ENCODE measurements around the gene TMEFF2.

TMEFF2 gene

GRCh38 chr2:192059266-192059665 is 135.5 kb downstream of the TMEFF2 start:
- DNase-seq, result peak in 1 of 2 experiments; percentile 4

GRCh38 chr2:192053921-192054320 is 140.8 kb downstream of the TMEFF2 start:
- DNase-seq, result peak; percentile 68 to 91

GRCh38 chr2:192051533-192051932 is 143.2 kb downstream of the TMEFF2 start:
- DNase-seq, result peak; percentile 65 to 88

GRCh38 chr2:192049362-192049761 is 145.4 kb downstream of the TMEFF2 start:
- DNase-seq, result no peak

GRCh38 chr2:192047315-192048107 is 147.2 kb downstream of the TMEFF2 start:
- no peak for DNase-seq

DNA sequence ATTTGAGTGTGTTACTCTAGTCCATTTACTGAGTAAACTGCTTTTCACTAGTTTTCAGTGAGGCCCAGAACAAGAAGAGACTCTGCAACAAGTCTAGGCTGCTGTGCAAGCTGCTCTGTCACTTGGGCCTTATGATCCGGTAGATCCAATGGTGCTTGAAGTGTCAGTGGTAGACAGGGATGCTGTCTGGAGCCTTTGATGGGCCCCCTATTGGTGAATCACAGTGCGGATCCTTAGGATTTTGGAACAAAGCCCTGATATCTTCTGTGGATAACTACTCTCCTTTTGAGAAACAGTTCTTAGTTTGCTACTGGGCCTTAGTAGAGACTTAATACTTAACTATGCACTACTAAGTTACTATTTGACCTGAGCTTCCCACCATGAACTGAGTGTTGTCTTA is 150.2 kb downstream of the TMEFF2 start:
- no peak for DNase-seq

GRCh38 chr2:192043216-192043870 is 151.4 kb downstream of the TMEFF2 start:
- no peak for DNase-seq

DNA sequence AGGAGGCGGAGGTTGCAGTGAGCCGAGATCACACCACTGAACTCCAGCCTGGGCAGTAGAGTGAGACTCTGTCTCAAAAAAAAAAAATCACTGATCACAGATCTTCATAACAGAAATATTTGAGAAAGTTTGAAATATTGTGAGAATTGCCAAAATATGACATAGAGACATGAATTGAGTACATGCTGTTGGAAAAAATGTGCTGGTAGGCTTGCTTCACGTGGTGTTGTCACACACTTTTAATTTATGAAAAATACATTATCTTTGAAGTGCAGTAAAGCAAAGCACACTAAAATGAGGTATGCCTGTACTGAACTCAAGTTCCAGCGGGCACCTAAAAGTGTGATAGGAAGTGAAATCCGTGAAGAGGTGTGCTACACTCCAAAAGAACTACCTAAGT is 152.6 kb downstream of the TMEFF2 start:
- no peak for DNase-seq

DNA sequence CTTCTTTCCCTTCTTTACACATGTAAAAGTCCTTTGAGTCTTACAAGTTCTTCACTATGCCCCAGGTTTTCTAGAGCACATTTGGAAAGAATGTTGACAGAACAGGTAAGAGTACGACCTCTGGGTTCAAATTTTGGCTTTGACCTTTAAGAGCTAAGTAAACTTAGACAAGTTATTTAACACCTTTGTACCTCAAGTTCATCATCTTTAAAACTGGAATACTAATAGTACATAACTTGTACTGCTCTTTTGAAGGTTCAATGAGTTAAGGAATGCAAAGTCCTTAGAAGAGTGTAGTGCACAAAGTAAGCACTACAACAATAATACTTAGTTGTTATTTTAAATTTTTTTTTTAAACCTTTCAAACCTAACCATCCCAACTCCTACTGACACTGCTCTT is 156.6 kb downstream of the TMEFF2 start:
- no peak for DNase-seq

- DNase-seq, result no peak
Observed at GRCh38 chr2:192035731-192036442, 158.8 kb downstream of the TMEFF2 start.

DNA sequence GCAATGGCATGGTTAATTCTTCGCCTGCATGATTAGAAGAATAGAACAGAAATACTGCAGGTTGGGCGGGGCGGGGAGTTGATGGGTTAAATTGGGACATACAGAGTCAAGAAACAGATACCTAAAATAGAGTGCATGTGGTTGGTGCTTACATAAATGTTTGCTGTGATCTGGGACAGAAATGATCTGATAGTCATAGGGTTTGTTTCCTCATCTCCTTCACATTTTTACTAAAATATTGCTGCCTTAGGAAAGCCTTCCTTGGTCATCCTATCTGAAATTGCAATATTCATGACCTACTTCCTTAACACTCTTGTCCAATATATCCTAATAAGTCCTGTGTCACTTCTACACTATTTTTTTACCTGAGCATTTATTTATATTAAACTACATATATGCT is 163.9 kb downstream of the TMEFF2 start:
- DNase-seq, result no peak

- DNase-seq, result no peak
Observed at GRCh38 chr2:192030289-192030688, 164.4 kb downstream of the TMEFF2 start.

- DNase-seq, result no peak
Observed at GRCh38 chr2:192029089-192029488, 165.6 kb downstream of the TMEFF2 start.

GRCh38 chr2:192026825-192027120 is 168.0 kb downstream of the TMEFF2 start:
- no peak for DNase-seq

GRCh38 chr2:192026059-192026824 is 168.5 kb downstream of the TMEFF2 start:
- DNase-seq, result no peak

GRCh38 chr2:192025637-192026036 is 169.1 kb downstream of the TMEFF2 start:
- DNase-seq, result no peak

DNA sequence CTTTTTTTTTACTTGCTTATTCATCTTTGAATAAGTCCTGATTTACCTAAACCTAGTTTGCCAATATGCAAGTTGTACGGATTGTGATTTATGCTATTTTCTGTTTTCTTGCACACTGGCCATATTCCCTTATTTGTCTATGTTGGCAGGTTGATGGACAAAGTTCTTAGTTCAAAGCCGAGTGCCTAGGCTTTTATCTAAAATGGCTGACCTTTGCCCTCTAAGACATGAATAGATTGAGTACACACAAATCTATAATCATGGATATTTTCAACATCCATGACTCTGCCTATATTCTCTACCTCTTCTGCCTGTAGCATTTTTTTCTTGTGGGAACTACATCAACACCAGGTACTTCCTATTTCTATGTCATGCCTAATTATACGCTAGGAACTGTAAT is 171.7 kb downstream of the TMEFF2 start:
- no peak for DNase-seq

DNA sequence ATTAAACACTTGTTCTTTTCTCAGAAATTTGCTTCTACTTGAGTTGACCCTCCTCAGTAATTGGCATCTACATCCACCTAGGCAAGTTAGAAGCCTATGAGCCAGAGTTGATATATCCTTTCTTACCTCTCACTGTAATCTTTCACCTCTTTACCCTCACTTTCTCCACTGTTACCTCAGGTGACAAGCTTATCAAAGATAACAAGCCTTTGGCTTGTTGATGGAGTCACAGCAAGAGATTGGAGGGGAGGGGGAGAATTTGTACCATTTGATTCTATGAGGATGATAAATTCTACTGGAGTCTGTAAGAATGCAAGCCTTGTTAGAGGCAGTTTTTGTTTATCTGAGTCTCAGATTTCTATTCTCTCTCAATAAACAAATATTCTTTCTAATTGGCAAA is 176.9 kb downstream of the TMEFF2 start:
- DNase-seq, result no peak

DNA sequence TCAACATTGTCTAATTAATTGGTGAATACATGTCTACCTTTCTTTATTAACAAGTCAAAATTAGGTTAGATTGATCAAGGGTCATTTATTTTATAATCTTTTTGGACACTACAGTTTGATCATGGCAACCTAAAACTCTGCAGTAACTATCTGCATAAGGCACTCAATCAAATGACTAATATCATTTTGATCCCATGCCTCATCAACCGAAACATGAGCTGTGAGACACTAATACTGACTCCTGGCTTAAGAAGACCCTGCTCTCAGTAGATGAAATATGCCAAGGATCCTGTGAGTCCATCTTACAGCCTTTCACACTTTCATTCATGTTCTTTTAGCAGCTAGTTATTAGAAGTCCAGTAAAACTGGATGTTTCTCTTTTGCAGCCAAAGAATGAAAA is 178.5 kb downstream of the TMEFF2 start:
- no peak for DNase-seq

GRCh38 chr2:192013211-192013610 is 181.5 kb downstream of the TMEFF2 start:
- DNase-seq, result no peak

GRCh38 chr2:192011196-192011595 is 183.5 kb downstream of the TMEFF2 start:
- no peak for DNase-seq

- DNase-seq, result no peak
Observed at GRCh38 chr2:192010073-192010472, 184.7 kb downstream of the TMEFF2 start.

- no peak for DNase-seq
Observed at GRCh38 chr2:192007581-192008228, 187.0 kb downstream of the TMEFF2 start.
